Endothelial cell of umbilical vein (primary cell): ENCODE results near the gene HOXB5. TPM values are rescaled to one million over a fixed set of nuclear protein-coding genes. Genes with fewer than 3 reads are reported as not detected.

Source experiments
- BruUV-seq: library from RNA; stranded (reverse); fragments of 400-500 nt; replicated peaks from 2 replicates; lab custom pipeline; 2021; lab: Mats Ljungman, UMichigan
- CTCF ChIA-PET: fragments of 300-600, 350-600 bp; sonication (Branson Sonifier 250); formaldehyde crosslinking; loops from one replicate; lab custom pipeline; 2021; ENCODE audit warnings: antibody characterized with exemption, inconsistent platforms; lab: Charles Lee
- POLR2A ChIA-PET: fragments of 300-600, 350-600 bp; sonication (Branson Sonifier 250); formaldehyde crosslinking; loops from one replicate; lab custom pipeline; 2021; ENCODE audit warnings: antibody characterized with exemption, inconsistent platforms; lab: Charles Lee
- DNase-seq: peaks from one replicate; pipeline ENCODE4 v3.0.0-alpha.2; 2011; ENCODE audit warnings: low read depth, low spot score
- FAIRE-seq: peaks from 2 replicates; lab custom pipeline; 2011; peaks lifted over from hg19 to GRCh38; lab: Jason Lieb, UNC
- H2AFZ ChIP-seq: 2 replicates; pipeline ENCODE4 v1.6.0; 2012; ENCODE audit warnings: low read depth, low read length, control low read depth, inconsistent platforms
- H3K27ac ChIP-seq: 2 replicates; pipeline ENCODE4 v1.5.1; 2011; ENCODE audit warnings: low read depth, mild to moderate bottlenecking, control low read depth, low read length, moderate library complexity; ENCODE audit not compliant: insufficient read depth
- H3K27me3 ChIP-seq, 2 experiments: 2 replicates each; pipeline versions ENCODE4 v1.6.0 to v1.6.1; 2011; ENCODE audit warnings: low read length in 2 of 2, mixed read lengths in 1 of 2; ENCODE audit not compliant: control insufficient read depth in 2 of 2, insufficient read depth in 2 of 2
- H3K36me3 ChIP-seq, 2 experiments: 2 replicates in 1 of 2; 3 replicates in 1 of 2; pipeline ENCODE4 v1.5.1; 2011; ENCODE audit warnings: low read length in 2 of 2, mild to moderate bottlenecking in 1 of 2, moderate library complexity in 1 of 2; ENCODE audit not compliant: control insufficient read depth in 2 of 2, insufficient read depth in 2 of 2; ENCODE audit errors: extremely low read depth in 1 of 2
- H3K4me1 ChIP-seq: 3 replicates; pipeline ENCODE4 v1.5.1; 2011; ENCODE audit warnings: mild to moderate bottlenecking, low read length; ENCODE audit not compliant: control insufficient read depth, insufficient read depth; ENCODE audit errors: extremely low read depth
- H3K4me2 ChIP-seq: 2 replicates; pipeline ENCODE4 v1.6.1; 2011; ENCODE audit warnings: low read length, control low read depth, mixed read lengths; ENCODE audit not compliant: insufficient read depth
- H3K4me3 ChIP-seq, 3 experiments: fragments of 200-600 bp in 1 of 3; sonication (generic), shearing (Covaris generic) in 1 of 3; replicated peaks in 1 of 3; 2 replicates each; pipeline ENCODE4 v1.5.1; 2011 to 2016; ENCODE audit warnings: control low read depth in 3 of 3, low read length in 3 of 3, mild to moderate bottlenecking in 2 of 3, inconsistent platforms in 1 of 3, low read depth in 1 of 3, moderate library complexity in 1 of 3; ENCODE audit not compliant: insufficient read depth in 1 of 3
- H3K79me2 ChIP-seq: 2 replicates; pipeline ENCODE4 v1.6.0; 2012; ENCODE audit warnings: low read length, inconsistent platforms; ENCODE audit not compliant: control insufficient read depth, insufficient read depth
- H3K9ac ChIP-seq: replicated peaks from 2 replicates; pipeline ENCODE3; 2011; ENCODE audit warnings: low read length, control low read depth; ENCODE audit not compliant: insufficient read depth; ENCODE audit errors: extremely low read depth
- H3K9me1 ChIP-seq: replicated peaks from 3 replicates; pipeline ENCODE4 v1.6.0; 2011; ENCODE audit warnings: mild to moderate bottlenecking, low read length; ENCODE audit not compliant: control insufficient read depth, insufficient read depth; ENCODE audit errors: extremely low read depth
- H3K9me3 ChIP-seq: replicated peaks from 2 replicates; pipeline ENCODE4 v1.5.1; 2012; ENCODE audit warnings: low read length, inconsistent platforms; ENCODE audit not compliant: control insufficient read depth, insufficient read depth
- H4K20me1 ChIP-seq: replicated peaks from 2 replicates; pipeline ENCODE3; 2011; ENCODE audit warnings: mild to moderate bottlenecking, low read length; ENCODE audit not compliant: control insufficient read depth, insufficient read depth; ENCODE audit errors: extremely low read depth
- FOS ChIP-seq: IDR thresholded peaks from 2 replicates; pipeline ENCODE4 v1.6.1; 2011; ENCODE audit warnings: mild to moderate bottlenecking, low read length, moderate library complexity, borderline replicate concordance; ENCODE audit not compliant: insufficient read depth
- POLR2AphosphoS5 ChIP-seq: IDR thresholded peaks from 2 replicates; pipeline ENCODE4 v1.6.1; 2012; ENCODE audit warnings: low read depth, mild to moderate bottlenecking, control low read depth, low read length, moderate library complexity; ENCODE audit not compliant: insufficient read depth
- dilution Hi-C: fragments of 300-500 bp; cut with MboI; formaldehyde crosslinking; loops from one replicate; pipeline ENCODE4 v1.15.0; 2019; ENCODE audit warnings: low sequenced_read_pairs; ENCODE audit not compliant: extremely low pct_ligation_motif_present
- intact Hi-C: fragments of 100-400 bp; cut with micrococcal nuclease; formaldehyde crosslinking; loops from one replicate; pipeline ENCODE4 v1.10.0; 2022
- polyA plus RNA-seq, 4 experiments: library from polyadenylated mRNA; depleted of rRNA in 3 of 4; stranded (reverse) in 3 of 4; unstranded in 1 of 4; fragments of >200 nt; gene quantifications; 2 replicates each; pipeline versions ENCODE4 v1.2.1 to v1.2.3, GENCODE V29; 2011 to 2012; ENCODE audit warnings: missing spikeins in 1 of 4
- total RNA-seq: library from RNA; stranded (reverse); gene quantifications from 2 replicates; pipeline ENCODE4 v1.2.3, GENCODE V29; 2021
- TF ChIP-seq, protein P1 (sequence below), 2 donors: IDR thresholded peaks; 1 replicate in 1 of 2; 2 replicates in 1 of 2; pipeline ENCODE4 v1.5.1; 2011; ENCODE audit warnings: low read length in 2 of 2, mild to moderate bottlenecking in 2 of 2, moderate library complexity in 2 of 2, control low read depth in 1 of 2, inconsistent platforms in 1 of 2, low read depth in 1 of 2; ENCODE audit not compliant: insufficient read depth in 1 of 2; ENCODE audit errors: extremely low read depth in 1 of 2

The HOXB5 gene
- total and polyA plus RNA-seq, 2 donors (not counting 3 experiments of a cell fraction or from before 2014, with no cell fraction given) = 2.0 to 8.5 TPM

DNA sequence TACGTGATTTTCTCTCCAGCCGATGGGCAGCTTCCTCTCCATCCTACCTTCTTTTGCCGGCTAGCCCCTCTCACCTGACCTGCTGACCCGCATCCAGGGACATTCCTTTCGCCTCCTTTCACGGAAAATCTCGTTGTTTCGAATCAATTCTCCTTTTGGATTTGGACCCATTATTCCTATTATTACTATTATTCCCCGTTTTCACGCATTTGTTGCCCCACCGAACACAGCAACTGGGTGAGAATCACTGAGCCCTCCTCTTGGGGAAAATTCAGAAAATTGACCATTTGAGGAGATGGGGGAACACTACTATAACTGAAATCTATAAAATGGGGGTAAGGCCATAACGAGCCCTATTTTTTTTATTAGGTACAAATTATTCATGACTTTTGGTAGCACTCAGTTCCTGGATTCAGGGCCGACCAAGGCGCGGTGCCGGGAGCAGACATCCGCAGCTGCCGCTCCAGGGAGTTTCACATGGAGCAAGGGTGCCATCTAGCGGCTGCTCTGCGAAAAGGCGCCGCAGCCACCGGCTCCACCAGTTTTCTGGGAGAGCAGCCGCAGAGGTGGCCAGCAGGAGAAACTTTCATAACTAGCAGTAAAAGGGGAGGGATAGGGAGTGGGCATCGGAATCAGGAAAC lies 24.8 kb upstream of the HOXB5 start:
- peak overlapping the region; percentile 84 for H3K4me2 ChIP-seq
- H3K27me3 ChIP-seq = peaks cover 66 to 79% of the 10 kb centered on the region in 2 experiments
- no peaks in the 10 kb centered on the region for H3K79me2 ChIP-seq
- no peaks in the 10 kb centered on the region for H3K9me1 ChIP-seq
- ChIA-PET CTCF (interaction anchor here (0.7 to 6.3 kb wide), 30 partner anchors 9 to 600 kb away, joined by 3 to 45 read pairs (median 4); no protein-coding TSS in a partner anchor), POLR2A (interaction anchor here (0.6 kb wide), 1 partner anchor 392 kb away, joined by 3 read pairs; no protein-coding TSS in a partner anchor)
- H3K4me3 ChIP-seq = peak overlapping the region; percentile 3 to 46 (median 30)
- H4K20me1 ChIP-seq = no peaks in the 10 kb centered on the region
- FAIRE-seq = peak; percentile 93
- no peak overlapping the region for H3K9ac ChIP-seq
- intact Hi-C loops = loop anchor here (1.0 to 5.0 kb wide), 8 partner anchors 126 to 593 kb away; no protein-coding TSS in a partner anchor
- H3K4me1 ChIP-seq = peaks cover 27% of the 10 kb centered on the region
- H3K9me3 ChIP-seq = no peaks in the 10 kb centered on the region
- H3K27ac ChIP-seq = no peak overlapping the region
- BruUV-seq = no TSS peak
- peak overlapping the region; percentile 16 for H2AFZ ChIP-seq
- no peak for TF ChIP-seq FOS
- no peak for TF ChIP-seq POLR2AphosphoS5
- TF ChIP-seq, protein P1, sequence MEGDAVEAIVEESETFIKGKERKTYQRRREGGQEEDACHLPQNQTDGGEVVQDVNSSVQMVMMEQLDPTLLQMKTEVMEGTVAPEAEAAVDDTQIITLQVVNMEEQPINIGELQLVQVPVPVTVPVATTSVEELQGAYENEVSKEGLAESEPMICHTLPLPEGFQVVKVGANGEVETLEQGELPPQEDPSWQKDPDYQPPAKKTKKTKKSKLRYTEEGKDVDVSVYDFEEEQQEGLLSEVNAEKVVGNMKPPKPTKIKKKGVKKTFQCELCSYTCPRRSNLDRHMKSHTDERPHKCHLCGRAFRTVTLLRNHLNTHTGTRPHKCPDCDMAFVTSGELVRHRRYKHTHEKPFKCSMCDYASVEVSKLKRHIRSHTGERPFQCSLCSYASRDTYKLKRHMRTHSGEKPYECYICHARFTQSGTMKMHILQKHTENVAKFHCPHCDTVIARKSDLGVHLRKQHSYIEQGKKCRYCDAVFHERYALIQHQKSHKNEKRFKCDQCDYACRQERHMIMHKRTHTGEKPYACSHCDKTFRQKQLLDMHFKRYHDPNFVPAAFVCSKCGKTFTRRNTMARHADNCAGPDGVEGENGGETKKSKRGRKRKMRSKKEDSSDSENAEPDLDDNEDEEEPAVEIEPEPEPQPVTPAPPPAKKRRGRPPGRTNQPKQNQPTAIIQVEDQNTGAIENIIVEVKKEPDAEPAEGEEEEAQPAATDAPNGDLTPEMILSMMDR (IDR thresholded peaks at IDR 0.05; ENCODE audit: extremely low read depth in 1 of 2, insufficient read depth in 1 of 2, low read depth in 1 of 2, low read length in 2 of 2) = peak; percentile 91 to 99
- no peaks in the 10 kb centered on the region for H3K36me3 ChIP-seq
- DNase-seq = peak; percentile 83
- dilution Hi-C loops = no loop called here
